ENCODE measurements around the gene RELB. TPM values are rescaled to one million over a fixed set of nuclear protein-coding genes. Genes with fewer than 3 reads are reported as not detected.

Gene RELB
- total and polyA plus RNA-seq, 2 of the 4 experiments (the other 2 are of a cell fraction): 5.0 to 17.2 TPM

- H3K18ac ChIP-seq (ENCODE audit: low read depth, low read length): no peak overlapping the region
- TF ChIP-seq SMC3 (IDR thresholded peaks at IDR 0.05; ENCODE audit: low read depth, low read length) (no peak), RCOR1 (IDR thresholded peaks at IDR 0.05; ENCODE audit: insufficient replicate concordance, low read length) (no peak), USF2 (IDR thresholded peaks at IDR 0.05; ENCODE audit: low read depth, low read length) (no peak), CEBPB (IDR thresholded peaks at IDR 0.05; ENCODE audit: low read depth, low read length) (no peak), MXI1 (IDR thresholded peaks at IDR 0.05; ENCODE audit: borderline replicate concordance, low read depth, low read length) (no peak), CTCF (conservative IDR thresholded peaks at IDR 0.05; ENCODE audit: low read depth, low read length) (no peak), MAFK (IDR thresholded peaks at IDR 0.05; ENCODE audit: low read depth, low read length) (no peak), NFE2L2 (IDR thresholded peaks at IDR 0.05; ENCODE audit: low read depth, low read length) (no peak), POLR2A (IDR thresholded peaks at IDR 0.05; ENCODE audit: low read depth, low read length) (no peak), FOS (IDR thresholded peaks at IDR 0.05; ENCODE audit: low read depth, low read length) (no peak)
- peaks cover 0 to 5% of the 10 kb centered on the region in 2 experiments; a peak in 1 of 4 replicates for H3K79me1 ChIP-seq (ENCODE audit: low read depth in 1 of 2, low read length in 2 of 2)
- H3K27ac ChIP-seq (ENCODE audit: insufficient read depth, low read length): no peak overlapping the region
- CTCF ChIA-PET: no interaction called here
- 99% methylated on average over 21 of the region's 42 CpGs; no CpG with 5 or more reads in 1 of the 2 experiments for WGBS, 2 experiments (ENCODE audit: extremely low coverage in 2 of 2, insufficient read length in 1 of 2)
- no peak overlapping the region for H3K23ac ChIP-seq (ENCODE audit: low read depth, low read length)
- no peak overlapping the region for H4K8ac ChIP-seq (ENCODE audit: low read depth in 2 of 2, low read length in 2 of 2)
- H3K4me1 ChIP-seq (ENCODE audit: control insufficient read depth, insufficient read depth, low read length): no peaks in the 10 kb centered on the region
- dilution Hi-C loops (cut with HindIII; ENCODE audit: low sequenced_read_pairs, unreplicated experiment) (no loop called here), intact Hi-C loops (cut with micrococcal nuclease) (no loop called here), in situ Hi-C loops (cut with MboI; ENCODE audit: low sequenced_read_pairs) (no loop called here)
- no peak overlapping the region for H2AK5ac ChIP-seq (ENCODE audit: low read depth, low read length)
- H4K5ac ChIP-seq (ENCODE audit: low read depth, low read length): no peak overlapping the region
- POLR2A ChIA-PET (ENCODE audit: unreplicated experiment): no interaction called here
- DNase-seq (no peak), ATAC-seq (ENCODE audit: low read depth) (no peak)
- H4K91ac ChIP-seq (ENCODE audit: insufficient read depth, low read depth, low read length): no peak overlapping the region
- peaks cover 2% of the 10 kb centered on the region; the same call in 1 of the 2 replicates for H4K20me1 ChIP-seq (ENCODE audit: insufficient read depth, low read length)
- H3K4me3 ChIP-seq (ENCODE audit: insufficient read depth, low read depth, low read length): no peak overlapping the region
- no peak overlapping the region for H2AK9ac ChIP-seq (replicated peaks; ENCODE audit: low read depth, low read length, poor library complexity)
- no peak overlapping the region for H3K4me2 ChIP-seq (ENCODE audit: low read depth, low read length)
- no peak overlapping the region for H2BK20ac ChIP-seq (ENCODE audit: low read depth, low read length)
- H2BK5ac ChIP-seq (ENCODE audit: low read depth, low read length, poor library complexity, severe bottlenecking): no peak overlapping the region
- no peak overlapping the region for H2AFZ ChIP-seq (replicated peaks; ENCODE audit: low read length, poor library complexity)
- no peaks in the 10 kb centered on the region for H3K27me3 ChIP-seq (ENCODE audit: control insufficient read depth, insufficient read depth, low read length)
- no peak overlapping the region for H2BK120ac ChIP-seq (ENCODE audit: low read depth, low read length)
- no peaks in the 10 kb centered on the region; the same call in 1 of the 2 replicates for H3K9me1 ChIP-seq (ENCODE audit: insufficient read depth, low read length)
- no peaks in the 10 kb centered on the region for H3K9me3 ChIP-seq (ENCODE audit: control insufficient read depth, insufficient read depth, low read length)
- no peak overlapping the region for H2BK15ac ChIP-seq (ENCODE audit: low read depth, low read length)
- no peak overlapping the region for H3K4ac ChIP-seq (ENCODE audit: low read depth, low read length)
- H3K36me3 ChIP-seq (ENCODE audit: control insufficient read depth, insufficient read depth, low read length): peaks cover 22% of the 10 kb centered on the region
- no peak overlapping the region for H3K56ac ChIP-seq (ENCODE audit: extremely low read depth, insufficient read depth, low read length)
- no TSS peak for BruUV-seq (replicated peaks)
- no peak overlapping the region for H3K9ac ChIP-seq (ENCODE audit: low read depth, low read length)
- H3K14ac ChIP-seq (replicated peaks; ENCODE audit: low read depth, low read length): no peak overlapping the region
Observed at GRCh38 chr19:45011959-45012358, 10.7 kb downstream of the RELB start.

Data from IMR-90 (cell line).